GM15510 (cell line): ENCODE measurements around the gene HIP1R.

Experiments used
- POLR2A ChIP-seq: IDR thresholded peaks from 3 replicates; pipeline ENCODE4 v1.6.1; 2011; ENCODE audit warnings: borderline replicate concordance; ENCODE audit not compliant: insufficient read length; ENCODE audit errors: extremely low read depth

HIP1R gene

GRCh38 chr12:122840580-122841513 is 5.6 kb downstream of the HIP1R start:
- no peak for TF ChIP-seq POLR2A

DNA sequence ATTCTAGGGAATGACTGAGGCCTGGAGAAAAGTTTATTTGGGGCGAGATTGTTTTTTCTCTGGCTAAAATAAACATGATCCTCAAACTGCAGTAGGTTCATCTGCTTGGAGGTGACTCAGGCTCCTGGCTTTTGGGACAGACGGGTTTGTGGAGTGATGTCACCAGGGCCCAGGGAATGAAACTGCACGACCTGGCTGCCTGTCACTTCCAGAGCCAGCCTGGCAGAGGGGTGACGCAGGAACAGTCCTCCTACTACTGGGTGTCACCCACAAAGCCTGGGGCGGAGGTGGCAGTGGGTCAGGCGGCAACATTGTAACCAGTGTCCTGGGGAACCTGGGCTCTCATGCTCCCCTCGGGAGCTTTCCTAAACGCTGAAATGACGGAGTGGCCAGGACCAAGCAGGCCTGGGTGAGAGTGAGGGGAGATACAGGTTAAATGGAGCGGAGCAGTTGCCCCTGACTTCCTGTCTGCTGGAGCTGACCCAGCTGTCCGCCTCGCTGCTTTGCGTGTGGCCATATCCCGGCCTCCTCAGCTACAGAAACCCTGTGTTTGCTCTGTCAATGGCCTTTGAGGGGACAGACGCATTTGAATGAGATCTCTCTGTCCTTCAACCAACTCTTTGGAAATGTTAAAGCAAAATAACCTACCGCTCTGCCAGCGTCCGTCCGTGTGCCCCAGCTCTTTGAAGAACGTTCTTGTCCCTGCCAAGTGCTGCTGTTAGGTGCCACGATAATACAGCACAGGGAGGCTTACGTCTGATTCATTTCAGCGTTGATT is 6.5 kb downstream of the HIP1R start:
- no peak for TF ChIP-seq POLR2A

- TF ChIP-seq POLR2A, result no peak
These were observed 7.5 kb downstream of the HIP1R start for GRCh38 chr12:122842505-122843405.

DNA sequence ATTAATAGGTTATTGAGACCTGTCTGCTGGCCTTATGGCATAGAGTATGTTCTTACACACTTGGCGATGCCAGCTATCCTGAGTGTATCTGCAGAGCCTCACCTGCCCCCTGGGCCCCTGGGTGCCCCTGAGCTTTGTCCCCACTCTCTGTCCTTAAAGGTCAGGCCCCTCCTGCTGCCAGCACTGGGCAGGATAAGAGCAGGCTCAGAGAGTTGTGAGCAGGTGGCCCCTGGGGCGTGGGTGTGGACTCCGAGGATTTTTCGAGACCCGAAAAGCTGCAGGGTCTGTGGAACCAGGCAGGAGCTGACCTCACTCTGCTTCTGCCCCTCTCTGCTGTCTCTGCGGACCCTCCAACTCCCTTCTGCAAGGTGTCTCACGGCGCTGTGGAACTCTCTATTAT is 8.2 kb downstream of the HIP1R start:
- no peak for TF ChIP-seq POLR2A

DNA sequence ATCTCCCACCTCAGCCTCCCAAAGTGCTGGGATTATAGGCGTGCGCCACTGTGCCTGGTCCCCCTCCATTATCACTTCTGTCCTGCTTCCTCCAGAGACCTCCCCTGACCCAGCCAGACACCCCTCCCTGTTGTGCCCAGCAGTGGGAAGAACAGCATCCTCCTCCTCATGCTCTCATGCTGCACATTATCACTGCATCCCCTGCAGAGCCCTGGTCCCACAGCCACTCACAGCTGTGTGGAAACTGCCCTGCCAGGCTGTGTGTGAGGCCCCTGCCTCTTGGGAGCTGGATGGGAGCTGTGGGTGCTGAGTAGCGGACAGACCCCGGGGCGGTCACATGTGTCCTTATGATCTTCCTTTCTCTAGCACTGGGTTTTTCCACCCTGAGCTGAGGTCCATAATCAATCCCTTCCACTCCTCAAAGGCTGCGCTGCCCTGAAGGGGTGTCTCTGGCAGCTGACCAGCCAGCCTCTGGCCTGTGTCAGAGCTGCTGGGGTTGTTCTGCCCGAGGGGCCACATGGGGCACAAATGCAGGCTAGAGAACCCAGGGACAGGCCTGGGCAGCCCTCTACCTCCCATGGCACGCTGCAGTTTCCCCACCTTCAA is 9.2 kb downstream of the HIP1R start:
- TF ChIP-seq POLR2A, result no peak

DNA sequence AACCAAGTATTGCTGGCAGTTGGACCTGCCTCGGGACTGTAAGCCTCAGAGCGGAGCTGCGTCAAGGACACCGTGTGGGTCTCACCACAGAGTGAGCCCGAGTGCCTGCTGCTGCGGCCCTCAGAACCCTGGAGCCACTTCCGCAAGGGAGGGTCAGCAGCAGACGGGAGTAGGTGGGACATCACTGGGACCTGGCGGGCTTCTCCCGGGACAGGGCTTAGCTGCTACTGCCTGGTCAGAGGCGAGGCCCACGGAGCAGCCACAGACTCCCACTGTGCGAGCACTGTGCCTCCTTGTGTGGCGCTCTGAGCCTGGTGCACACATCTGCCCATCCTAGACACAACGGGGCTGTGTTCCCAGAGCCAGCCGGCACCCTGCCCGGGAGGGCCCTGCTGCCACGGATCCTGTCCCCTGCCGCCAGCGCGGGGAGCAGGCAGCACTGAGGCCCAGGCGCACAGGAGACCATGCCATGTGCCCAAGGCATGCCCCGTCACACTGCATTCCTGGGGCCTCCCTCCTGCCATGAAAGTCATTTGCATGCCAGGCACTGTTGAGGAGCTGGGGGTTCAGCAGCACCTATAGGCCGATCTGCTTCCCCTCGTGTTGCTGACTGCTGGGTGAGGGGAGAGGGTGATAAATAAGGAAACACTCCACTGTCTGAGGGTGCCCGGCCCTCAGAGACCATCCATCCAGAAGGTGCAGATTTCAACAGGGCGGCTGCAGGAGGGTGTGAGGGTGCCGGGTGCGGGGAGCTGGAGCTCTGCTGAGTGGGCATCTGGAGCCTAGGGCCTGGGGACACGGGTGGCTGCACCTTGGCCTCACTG is 10.0 kb downstream of the HIP1R start:
- TF ChIP-seq POLR2A, result no peak

- no peak for TF ChIP-seq POLR2A
These were observed 10.8 kb downstream of the HIP1R start for GRCh38 chr12:122845865-122846621.

DNA sequence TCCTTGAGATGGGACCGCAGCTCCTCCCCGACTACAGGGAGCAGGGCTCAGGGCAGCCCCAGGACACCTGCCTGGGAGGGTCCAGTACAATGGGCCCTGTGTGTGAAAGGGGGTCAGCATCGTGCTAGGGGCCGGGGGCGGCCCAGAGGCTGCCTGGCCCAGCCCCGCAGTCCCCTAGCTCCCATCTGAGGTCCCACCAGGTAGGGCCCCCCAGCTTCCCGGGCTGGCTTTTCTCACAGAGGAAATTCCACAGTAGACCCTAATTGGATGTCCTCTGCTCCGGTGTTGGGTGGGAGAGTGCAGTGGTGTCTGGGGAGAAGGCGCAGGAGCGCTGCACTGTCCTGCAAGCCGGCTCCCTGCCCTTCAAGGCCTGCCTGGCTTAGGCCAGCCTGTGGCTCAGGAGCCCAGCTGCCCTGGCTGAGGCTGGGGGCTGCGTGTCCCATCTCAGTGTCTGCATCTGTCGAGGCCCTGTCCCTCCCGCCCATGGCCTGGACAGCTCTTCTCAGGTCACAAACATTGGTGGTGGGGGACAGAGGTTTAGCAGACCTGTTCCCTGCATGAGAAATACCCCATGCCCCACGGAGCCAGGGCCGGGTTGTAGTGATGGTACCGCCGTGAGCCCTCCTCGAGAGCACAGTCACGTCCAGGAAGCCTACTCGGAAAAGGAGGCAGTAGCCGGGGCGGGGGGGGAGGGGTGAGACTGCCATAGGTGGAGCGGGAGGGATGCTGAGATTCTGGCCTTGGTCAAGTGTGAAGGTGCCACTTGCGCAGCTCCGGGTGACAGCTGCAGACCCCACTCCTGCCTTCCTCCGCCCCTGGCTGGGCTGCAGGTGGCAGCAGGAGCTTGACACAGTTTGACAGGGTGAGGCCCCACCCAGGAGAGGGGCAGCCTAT is 11.6 kb downstream of the HIP1R start:
- TF ChIP-seq POLR2A, result no peak

GRCh38 chr12:122847516-122847836 is 12.2 kb downstream of the HIP1R start:
- TF ChIP-seq POLR2A, result no peak

- no peak for TF ChIP-seq POLR2A
These were observed 12.7 kb downstream of the HIP1R start for GRCh38 chr12:122847921-122848421.

- TF ChIP-seq POLR2A, result no peak
These were observed 13.5 kb downstream of the HIP1R start for GRCh38 chr12:122848471-122849351.

GRCh38 chr12:122849352-122850047 is 14.2 kb downstream of the HIP1R start:
- no peak for TF ChIP-seq POLR2A
